K562 (cell line): ENCODE data around the gene IGF2. TPM values are rescaled to one million over a fixed set of nuclear protein-coding genes. Genes with fewer than 3 reads are reported as not detected.

Experiments used
- ATAC-seq: fragments of 200-7000 bp; cut with Tn5 transposase; 3 replicates; pipeline ENCODE4 v1.9.1; 2020; ENCODE audit warnings: moderate library complexity
- BruUV-seq: library from RNA; stranded (reverse); fragments of 400-500 nt; replicated peaks from 2 replicates; lab custom pipeline; 2021; lab: Mats Ljungman, UMichigan
- CTCF ChIA-PET: fragments of 300-600 bp; formaldehyde crosslinking; extraction: SDS; loops from one replicate; lab custom pipeline; 2021; ENCODE audit warnings: low intra/inter-chr PET ratio; lab: Yijun Ruan, JAX
- POLR2A ChIA-PET: fragments of 300-600, 350-650 bp; sonication (Branson Sonifier 250); formaldehyde crosslinking; extraction: SDS; loops from one replicate; lab custom pipeline; 2021; ENCODE audit warnings: antibody characterized with exemption, inconsistent platforms; lab: Yijun Ruan, JAX
- DNase-seq, 4 experiments: peaks; one replicate each; pipeline versions ENCODE4 v3.0.0 to v3.0.0-alpha.2; 2011 to 2018; ENCODE audit warnings: low spot score in 3 of 4, mixed read lengths in 3 of 4; ENCODE audit errors: extremely low read depth in 1 of 4
- FAIRE-seq: peaks from 2 replicates; lab custom pipeline; 2011; peaks lifted over from hg19 to GRCh38; lab: Jason Lieb, UNC
- H2AFZ ChIP-seq: 2 replicates; pipeline ENCODE4 v1.6.0; 2011; ENCODE audit warnings: low read depth, low read length, control low read depth, inconsistent platforms
- H3K27ac ChIP-seq: fragments of 200-600 bp; 3 replicates; pipeline ENCODE4 v1.8.0; 2011; ENCODE audit warnings: low read depth, mild to moderate bottlenecking, control low read depth, inconsistent platforms, low read length, moderate library complexity, mixed read lengths; ENCODE audit errors: extremely low read depth
- H3K27me3 ChIP-seq, 2 experiments: fragments of 300-600 bp in 1 of 2; 2 replicates in 1 of 2; 3 replicates in 1 of 2; pipeline versions ENCODE4 v1.6.0 to v1.8.0; 2011; ENCODE audit warnings: inconsistent platforms in 2 of 2, low read length in 2 of 2, mild to moderate bottlenecking in 1 of 2, mixed read lengths in 1 of 2, moderate library complexity in 1 of 2; ENCODE audit not compliant: control insufficient read depth in 2 of 2, insufficient read depth in 2 of 2
- H3K36me3 ChIP-seq: fragments of 300-600 bp; 3 replicates; pipeline ENCODE4 v1.8.0; 2011; ENCODE audit warnings: mild to moderate bottlenecking, low read length, inconsistent platforms; ENCODE audit not compliant: control insufficient read depth, insufficient read depth
- H3K4me1 ChIP-seq, 2 experiments: fragments of 200-600 bp in 1 of 2; replicated peaks in 1 of 2; 2 replicates in 1 of 2; 3 replicates in 1 of 2; pipeline versions ENCODE4 v1.5.1 to v1.8.0; 2011; ENCODE audit warnings: inconsistent platforms in 2 of 2, low read length in 2 of 2, mild to moderate bottlenecking in 1 of 2, mixed read lengths in 1 of 2, moderate library complexity in 1 of 2; ENCODE audit not compliant: control insufficient read depth in 2 of 2, insufficient read depth in 2 of 2
- H3K4me2 ChIP-seq: 2 replicates; pipeline ENCODE4 v1.6.1; 2011; ENCODE audit warnings: low read length, control low read depth, inconsistent platforms, mixed read lengths; ENCODE audit not compliant: insufficient read depth
- H3K4me3 ChIP-seq: fragments of 200-600 bp; sonication (generic), shearing (Covaris generic); 2 replicates; pipeline ENCODE4 v1.5.1; 2016; ENCODE audit warnings: control low read depth, inconsistent platforms
- H3K79me2 ChIP-seq: fragments of 200-600 bp; 3 replicates; pipeline ENCODE4 v1.8.0; 2011; ENCODE audit warnings: low read length, inconsistent platforms; ENCODE audit not compliant: control insufficient read depth, insufficient read depth
- H3K9ac ChIP-seq, 2 experiments: 2 replicates each; pipeline versions ENCODE4 v1.6.0 to v1.6.1; 2011; ENCODE audit warnings: low read depth in 2 of 2, low read length in 2 of 2, control low read depth in 1 of 2, inconsistent platforms in 1 of 2, mild to moderate bottlenecking in 1 of 2, mixed read lengths in 1 of 2; ENCODE audit not compliant: insufficient read depth in 1 of 2
- H3K9me1 ChIP-seq: one replicate; pipeline ENCODE4 v1.6.0; 2011; ENCODE audit warnings: inconsistent platforms, mild to moderate bottlenecking, low read length, moderate library complexity; ENCODE audit not compliant: control insufficient read depth, insufficient read depth
- H3K9me3 ChIP-seq: replicated peaks from 2 replicates; pipeline ENCODE4 v1.5.1; 2011; ENCODE audit warnings: low read depth, low read length, inconsistent platforms; ENCODE audit not compliant: control insufficient read depth, insufficient read depth
- H4K20me1 ChIP-seq: replicated peaks from 2 replicates; pipeline ENCODE4 v1.6.1; 2011; ENCODE audit warnings: low read length, inconsistent platforms, mixed read lengths; ENCODE audit not compliant: control insufficient read depth, insufficient read depth
- BRCA1 ChIP-seq, 2 experiments: fragments of 450-650 bp in 1 of 2; sonication (generic) in 1 of 2; formaldehyde crosslinking in 1 of 2; IDR thresholded peaks; 2 replicates each; pipeline versions ENCODE4 v1.5.0 to v1.6.1; 2017 to 2020; ENCODE audit warnings: mild to moderate bottlenecking in 1 of 2, missing genetic modification reagents in 1 of 2
- CAMTA2 ChIP-seq: fragments of 250-450 bp; sonication (Bioruptor Pico); conservative IDR thresholded peaks from 2 replicates; pipeline ENCODE4 v1.5.1; 2022
- CREB3 ChIP-seq: fragments of 450-650 bp; conservative IDR thresholded peaks from 2 replicates; pipeline ENCODE4 v1.6.1; 2016; ENCODE audit warnings: missing genetic modification characterization, low read depth, mild to moderate bottlenecking, missing compliant biosample characterization, moderate library complexity
- CTBP1 ChIP-seq: fragments of 450-650 bp; IDR thresholded peaks from 2 replicates; pipeline ENCODE4 v1.6.1; 2016; ENCODE audit warnings: borderline replicate concordance
- DIDO1 ChIP-seq: fragments of 450-650 bp; IDR thresholded peaks from 2 replicates; pipeline ENCODE4 v1.6.1; 2016; ENCODE audit warnings: low read depth, missing biosample characterization, missing genetic modification characterization
- ETV1 ChIP-seq: fragments of 450-650 bp; conservative IDR thresholded peaks from 2 replicates; pipeline ENCODE4 v1.6.1; 2016; ENCODE audit warnings: missing genetic modification characterization, control low read depth, low read depth, missing compliant biosample characterization
- EZH2 ChIP-seq: IDR thresholded peaks from 2 replicates; pipeline ENCODE4 v1.6.1; 2012; ENCODE audit warnings: low read depth, mild to moderate bottlenecking, inconsistent platforms, low read length, borderline replicate concordance
- GTF2F1 ChIP-seq: IDR thresholded peaks from 2 replicates; pipeline ENCODE4 v1.6.1; 2011; ENCODE audit warnings: low read depth, low read length, improper control_type of control experiment
- HMG20A ChIP-seq: fragments of 450-650 bp; formaldehyde crosslinking; conservative IDR thresholded peaks from 2 replicates; pipeline ENCODE4 v1.4.0; 2020; ENCODE audit warnings: mild to moderate bottlenecking, mixed read lengths
- NR3C1 ChIP-seq: sonication (generic); formaldehyde crosslinking; IDR thresholded peaks from 2 replicates; pipeline ENCODE4 v1.8.1; 2022; ENCODE audit warnings: missing genetic modification reagents
- POLR3G ChIP-seq: IDR thresholded peaks from 2 replicates; pipeline ENCODE4 v1.6.1; 2011; ENCODE audit not compliant: insufficient read length, insufficient replicate concordance; ENCODE audit errors: extremely low read depth
- SIN3A ChIP-seq, 2 experiments: fragments of 150-350 bp in 1 of 2; IDR thresholded peaks; 2 replicates each; pipeline ENCODE4 v1.6.1; 2011 to 2016; ENCODE audit warnings: borderline replicate concordance in 2 of 2, low read depth in 2 of 2, low read length in 2 of 2, mild to moderate bottlenecking in 2 of 2, moderate library complexity in 2 of 2; ENCODE audit not compliant: control insufficient read depth in 1 of 2
- SMAD2 ChIP-seq: fragments of 150-350 bp; IDR thresholded peaks from 2 replicates; pipeline ENCODE4 v1.6.1; 2014; ENCODE audit warnings: low read depth, mild to moderate bottlenecking, low read length
- THRA ChIP-seq: fragments of 450-650 bp; IDR thresholded peaks from 2 replicates; pipeline ENCODE4 v1.6.1; 2017; ENCODE audit warnings: mild to moderate bottlenecking, moderate library complexity
- ZKSCAN1 ChIP-seq: fragments of 150-350 bp; IDR thresholded peaks from 2 replicates; pipeline ENCODE4 v1.6.1; 2016; ENCODE audit warnings: low read depth, low read length
- ZNF282 ChIP-seq: sonication (generic); formaldehyde crosslinking; IDR thresholded peaks from 2 replicates; pipeline ENCODE4 v1.8.1; 2023; ENCODE audit warnings: missing genetic modification reagents
- ZNF3 ChIP-seq: fragments of 250-450 bp; sonication (Bioruptor Pico); IDR thresholded peaks from 2 replicates; pipeline ENCODE4 v1.5.0; 2021; ENCODE audit warnings: mild to moderate bottlenecking, moderate library complexity
- WGBS: fragments of 100-300 bp; shearing (Covaris generic); methylation state at CpG from one replicate; pipeline ENCODE4 v1.1.6; 2016; ENCODE audit warnings: low coverage, mixed read lengths; ENCODE audit not compliant: insufficient coverage; ENCODE audit errors: missing lambda C conversion rate; 5-methylcytosine and 5-hydroxymethylcytosine counted together
- in situ Hi-C: fragments of 300-500 bp; cut with MboI; formaldehyde crosslinking; loops from 4 replicates; pipeline ENCODE4 v1.15.0; 2018; ENCODE audit warnings: inconsistent platforms, mixed read lengths
- intact Hi-C: fragments of 100-400 bp; cut with micrococcal nuclease; formaldehyde crosslinking; loops from 2 replicates; pipeline ENCODE4 v1.14.2; 2022
- polyA plus RNA-seq, 8 experiments: library from polyadenylated mRNA; depleted of rRNA in 4 of 8; stranded (reverse) in 5 of 8; unstranded in 3 of 8; fragments of >200 nt; fragmentation: Nextera tagmentation in 2 of 8; fragmentation: Illumina TruSeq in 1 of 8; extraction: Ambion mirVana in 2 of 8; extraction: Trizol in 1 of 8; gene quantifications; 2 replicates each; pipeline versions ENCODE4 v1.2.1 to v1.2.3, GENCODE V29; 2011 to 2014; ENCODE audit warnings: inconsistent platforms in 1 of 8, missing spikeins in 1 of 8
- total RNA-seq, 7 experiments: library from RNA; depleted of rRNA in 6 of 7; stranded (reverse); fragments of >200 nt in 6 of 7; fragmentation: Illumina TruSeq in 2 of 7; extraction: Trizol in 2 of 7; gene quantifications; 2 replicates each; pipeline versions ENCODE4 v1.2.1 to v1.2.3, GENCODE V29; 2011 to 2021; ENCODE audit warnings: low replicate concordance in 1 of 7
- TF ChIP-seq, protein P1 (sequence below): sonication (generic); formaldehyde crosslinking; IDR thresholded peaks from 2 replicates; pipeline ENCODE4 v1.8.0; 2022; ENCODE audit warnings: mild to moderate bottlenecking, missing genetic modification reagents

The IGF2 gene
- total and polyA plus RNA-seq, 9 of the 15 experiments (the other 6 are each of a cell fraction or from before 2014, with no cell fraction given): 0.16 TPM; not detected in 8

DNA sequence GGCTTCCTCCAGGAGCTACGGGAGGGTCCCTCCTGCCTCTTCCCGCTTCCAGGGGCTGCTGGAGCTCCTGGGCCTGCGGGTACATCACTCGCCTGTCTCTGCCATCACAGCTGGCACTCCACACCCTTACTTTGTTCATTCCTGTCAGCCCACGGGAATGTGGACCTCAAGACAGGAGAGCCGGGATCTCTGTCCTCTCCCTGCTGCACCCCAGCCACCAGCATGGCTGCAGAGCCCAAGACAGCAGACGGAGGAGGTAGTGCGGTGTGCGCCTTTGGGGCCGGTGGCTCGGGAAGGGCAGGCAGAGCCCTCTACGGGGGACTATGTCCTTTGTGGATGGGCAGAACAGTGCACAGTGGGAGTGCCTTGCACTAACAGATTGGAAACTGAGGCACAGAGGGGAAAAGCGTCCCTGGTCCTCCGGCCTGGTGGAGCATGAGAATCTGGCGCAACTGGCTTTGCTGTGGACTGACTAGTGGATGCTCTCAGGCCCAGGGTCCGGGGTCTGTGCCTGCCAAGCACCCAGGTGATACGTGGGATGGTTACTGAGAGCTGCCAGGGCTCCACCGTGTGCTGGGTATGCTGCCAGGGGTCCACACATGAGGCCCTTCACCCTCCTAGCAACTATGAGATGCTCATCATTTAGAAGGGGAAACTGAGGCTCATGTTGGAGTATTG, 47.3 kb downstream of the IGF2 start (continued):
- TF ChIP-seq CREB3 (tag) (no peak), ZNF282 (CRISPR knock-in tag) (no peak)
- TF ChIP-seq, protein P1, sequence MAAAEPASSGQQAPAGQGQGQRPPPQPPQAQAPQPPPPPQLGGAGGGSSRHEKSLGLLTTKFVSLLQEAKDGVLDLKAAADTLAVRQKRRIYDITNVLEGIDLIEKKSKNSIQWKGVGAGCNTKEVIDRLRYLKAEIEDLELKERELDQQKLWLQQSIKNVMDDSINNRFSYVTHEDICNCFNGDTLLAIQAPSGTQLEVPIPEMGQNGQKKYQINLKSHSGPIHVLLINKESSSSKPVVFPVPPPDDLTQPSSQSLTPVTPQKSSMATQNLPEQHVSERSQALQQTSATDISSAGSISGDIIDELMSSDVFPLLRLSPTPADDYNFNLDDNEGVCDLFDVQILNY: no peak

GRCh38 chr11:2091112-2091746, 48.0 kb downstream of the IGF2 start:
- H3K9me1 ChIP-seq: no peaks in the 10 kb centered on the region
- DNase-seq: no peak
- FAIRE-seq: no peak
- no peak overlapping the region for H3K4me2 ChIP-seq
- H3K9ac ChIP-seq: no peak overlapping the region
- no peaks in the 10 kb centered on the region for H3K79me2 ChIP-seq
- ChIA-PET POLR2A (interaction anchor here (0.7 kb wide), 1 partner anchor 18 kb away, joined by 3 read pairs; no protein-coding TSS in a partner anchor), CTCF (no interaction called here)
- no peak overlapping the region for H3K4me3 ChIP-seq
- no peaks in the 10 kb centered on the region for H3K36me3 ChIP-seq
- peaks cover 24% of the 10 kb centered on the region for H4K20me1 ChIP-seq
- no peak for ATAC-seq
- H2AFZ ChIP-seq: no peak overlapping the region
- intact Hi-C loops: no loop called here
- no TSS peak for BruUV-seq
- H3K9me3 ChIP-seq: no peaks in the 10 kb centered on the region
- in situ Hi-C loops: no loop called here
- H3K27ac ChIP-seq: no peak overlapping the region
- peaks cover 6 to 52% of the 10 kb centered on the region in 2 experiments; a peak in 4 of 5 replicates for H3K27me3 ChIP-seq
- H3K4me1 ChIP-seq: peaks cover 0 to 15% of the 10 kb centered on the region in 2 experiments; a peak in 2 of 5 replicates
- WGBS: 0% methylated on average over 8 of the region's 8 CpGs
- TF ChIP-seq ZKSCAN1 (no peak), ETV1 (no peak), HMG20A (CRISPR knock-in tag) (no peak), BRCA1 (IDR thresholded peaks at IDR 0.05) (no peak), BRCA1 (CRISPR knock-in tag; IDR thresholded peaks at IDR 0.05) (no peak), THRA (no peak), SMAD2 (no peak), CTBP1 (no peak), NR3C1 (CRISPR knock-in tag) (no peak), DIDO1 (tag) (no peak), POLR3G (no peak), CAMTA2 (CRISPR knock-in tag) (no peak), GTF2F1 (no peak), SIN3A (IDR thresholded peaks at IDR 0.05; ENCODE audit: borderline replicate concordance in 2 of 2, control insufficient read depth in 1 of 2, low read depth in 2 of 2, low read length in 2 of 2) (no peak), ZNF3 (CRISPR knock-in tag) (no peak), EZH2 (no peak)
